DOHH2 (cell line): ENCODE data around the gene IGSF10.

Experiments
- H3F3A ChIP-seq: fragments of 200-600 bp; sonication (generic), shearing (Covaris generic); 2 replicates; pipeline ENCODE4 v1.6.0; 2016; ENCODE audit warnings: antibody characterized with exemption, mild to moderate bottlenecking; ENCODE audit not compliant: control insufficient read depth, insufficient read depth
- H3K27ac ChIP-seq: fragments of 200-600 bp; sonication (generic); 2 replicates; pipeline ENCODE4 v1.5.1; 2014; ENCODE audit warnings: low read depth, mild to moderate bottlenecking, low read length, moderate library complexity
- H3K27me3 ChIP-seq: fragments of 200-600 bp; sonication (generic); 2 replicates; pipeline ENCODE4 v1.6.1; 2014; ENCODE audit warnings: mild to moderate bottlenecking, low read length, mixed read lengths; ENCODE audit not compliant: control insufficient read depth
- H3K36me3 ChIP-seq: fragments of 200-600 bp; sonication (generic); 2 replicates; pipeline ENCODE4 v1.6.1; 2014; ENCODE audit warnings: mild to moderate bottlenecking, low read length, moderate library complexity, mixed read lengths; ENCODE audit not compliant: control insufficient read depth
- H3K4me1 ChIP-seq: fragments of 200-600 bp; sonication (generic); 2 replicates; pipeline ENCODE4 v1.6.1; 2014; ENCODE audit warnings: mild to moderate bottlenecking, low read length, mixed read lengths; ENCODE audit not compliant: control insufficient read depth
- H3K4me2 ChIP-seq: fragments of 200-600 bp; sonication (generic); 2 replicates; pipeline ENCODE4 v1.6.0; 2014; ENCODE audit warnings: mild to moderate bottlenecking, low read length, moderate library complexity
- H3K4me3 ChIP-seq: fragments of 200-600 bp; sonication (generic); 2 replicates; pipeline ENCODE4 v1.5.1; 2014; ENCODE audit warnings: mild to moderate bottlenecking, low read length, mixed read lengths
- H3K79me2 ChIP-seq: fragments of 200-600 bp; sonication (generic); 2 replicates; pipeline ENCODE4 v1.6.1; 2014; ENCODE audit warnings: mild to moderate bottlenecking, low read length, mixed read lengths; ENCODE audit not compliant: control insufficient read depth
- H3K9me2 ChIP-seq: fragments of 200-600 bp; sonication (generic); replicated peaks from 2 replicates; pipeline ENCODE4 v1.6.1; 2014; ENCODE audit warnings: mild to moderate bottlenecking, low read length, mixed read lengths; ENCODE audit not compliant: control insufficient read depth
- H3K9me3 ChIP-seq: fragments of 200-600 bp; sonication (generic); 2 replicates; pipeline ENCODE4 v1.6.1; 2014; ENCODE audit warnings: antibody characterized with exemption, low read length, mixed read lengths; ENCODE audit not compliant: control insufficient read depth, insufficient read depth
- H4K20me1 ChIP-seq: fragments of 200-600 bp; sonication (generic); 2 replicates; pipeline ENCODE4 v1.6.0; 2014; ENCODE audit warnings: low read depth, mild to moderate bottlenecking, antibody characterized with exemption, low read length, moderate library complexity; ENCODE audit not compliant: control insufficient read depth, insufficient read depth
- EZH2phosphoT487 ChIP-seq: fragments of 200-600 bp; sonication (generic); IDR thresholded peaks from 2 replicates; pipeline ENCODE4 v1.6.1; 2017; ENCODE audit warnings: borderline replicate concordance, mild to moderate bottlenecking, antibody characterized with exemption, low read length, moderate library complexity, mixed read lengths
- TF ChIP-seq, protein P1 (sequence below): fragments of 200-600 bp; sonication (generic); IDR thresholded peaks from one replicate; pipeline ENCODE4 v1.5.1; 2014; ENCODE audit warnings: antibody characterized with exemption, mild to moderate bottlenecking, low read depth, low read length; ENCODE audit not compliant: poor library complexity, severe bottlenecking

The IGSF10 gene

DNA sequence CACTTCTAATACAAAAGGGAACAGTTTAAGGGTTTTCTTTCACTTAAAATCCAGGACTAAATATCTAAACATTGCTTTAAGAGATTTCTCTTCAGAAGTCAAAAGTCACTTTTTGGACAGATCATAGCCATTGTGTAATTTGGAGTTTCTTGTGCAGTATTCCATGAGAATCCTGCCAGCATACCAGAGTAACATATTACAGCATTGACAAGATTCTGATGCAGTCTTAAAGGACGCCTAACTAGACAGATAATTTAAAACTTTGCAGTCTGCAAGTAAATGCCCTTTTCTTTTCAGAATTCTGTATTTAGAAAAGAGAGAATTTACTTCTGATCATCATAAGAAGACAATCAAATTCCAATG lies 17.5 kb upstream of the IGSF10 start:
- Histone ChIP-seq H3K4me2 (no peak overlapping the region), H3F3A (no peaks in the 10 kb centered on the region), H3K9me3 (no peaks in the 10 kb centered on the region), H3K9me2 (no peaks in the 10 kb centered on the region), H3K36me3 (no peaks in the 10 kb centered on the region), H3K4me3 (no peak overlapping the region), H4K20me1 (no peaks in the 10 kb centered on the region), H3K79me2 (no peaks in the 10 kb centered on the region), H3K27me3 (peaks cover 7% of the 10 kb centered on the region; the same call in 1 of the 2 replicates), H3K4me1 (no peaks in the 10 kb centered on the region), H3K27ac (no peak overlapping the region)
- TF ChIP-seq EZH2phosphoT487 = no peak
- TF ChIP-seq, protein P1, sequence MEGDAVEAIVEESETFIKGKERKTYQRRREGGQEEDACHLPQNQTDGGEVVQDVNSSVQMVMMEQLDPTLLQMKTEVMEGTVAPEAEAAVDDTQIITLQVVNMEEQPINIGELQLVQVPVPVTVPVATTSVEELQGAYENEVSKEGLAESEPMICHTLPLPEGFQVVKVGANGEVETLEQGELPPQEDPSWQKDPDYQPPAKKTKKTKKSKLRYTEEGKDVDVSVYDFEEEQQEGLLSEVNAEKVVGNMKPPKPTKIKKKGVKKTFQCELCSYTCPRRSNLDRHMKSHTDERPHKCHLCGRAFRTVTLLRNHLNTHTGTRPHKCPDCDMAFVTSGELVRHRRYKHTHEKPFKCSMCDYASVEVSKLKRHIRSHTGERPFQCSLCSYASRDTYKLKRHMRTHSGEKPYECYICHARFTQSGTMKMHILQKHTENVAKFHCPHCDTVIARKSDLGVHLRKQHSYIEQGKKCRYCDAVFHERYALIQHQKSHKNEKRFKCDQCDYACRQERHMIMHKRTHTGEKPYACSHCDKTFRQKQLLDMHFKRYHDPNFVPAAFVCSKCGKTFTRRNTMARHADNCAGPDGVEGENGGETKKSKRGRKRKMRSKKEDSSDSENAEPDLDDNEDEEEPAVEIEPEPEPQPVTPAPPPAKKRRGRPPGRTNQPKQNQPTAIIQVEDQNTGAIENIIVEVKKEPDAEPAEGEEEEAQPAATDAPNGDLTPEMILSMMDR = no peak

DNA sequence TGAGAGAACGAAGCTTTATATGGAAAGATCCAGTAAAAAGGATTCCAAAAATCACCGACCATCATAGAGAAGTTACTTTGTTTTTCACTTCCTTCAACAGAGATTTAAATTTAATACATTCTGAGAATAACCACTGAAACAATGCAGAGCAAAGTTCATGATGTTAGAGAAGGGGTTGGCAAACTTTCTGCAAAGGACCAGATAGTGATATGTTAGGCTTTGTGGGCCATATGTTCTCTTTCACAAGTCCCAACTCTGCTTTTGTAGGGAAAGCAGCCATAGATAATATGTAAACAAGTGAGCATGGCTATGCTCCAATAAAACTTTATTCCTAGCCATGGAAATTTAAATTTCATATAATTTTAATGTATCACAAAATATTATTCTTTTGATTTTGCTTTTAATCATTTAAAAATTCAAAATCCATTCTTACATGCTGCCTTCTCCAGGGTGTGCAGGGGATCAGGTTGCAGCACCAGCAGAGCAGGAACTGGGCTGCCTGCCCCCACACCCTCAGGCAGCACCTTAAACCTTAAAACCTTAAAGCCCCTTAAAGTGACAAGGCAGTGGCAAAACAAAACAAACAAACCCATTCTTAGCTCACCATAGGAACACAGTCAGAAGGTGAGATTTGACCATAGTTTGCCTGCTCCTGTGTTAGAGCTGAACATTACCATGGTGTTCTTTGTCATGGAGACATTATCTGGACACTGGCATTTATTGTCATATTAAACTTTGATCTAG lies 16.9 kb upstream of the IGSF10 start:
- no peaks in the 10 kb centered on the region for H4K20me1 ChIP-seq
- no peaks in the 10 kb centered on the region for H3F3A ChIP-seq
- no peak overlapping the region for H3K4me2 ChIP-seq
- H3K36me3 ChIP-seq = no peaks in the 10 kb centered on the region
- TF ChIP-seq, protein P1 = no peak
- TF ChIP-seq EZH2phosphoT487 = no peak
- no peaks in the 10 kb centered on the region for H3K79me2 ChIP-seq
- H3K4me1 ChIP-seq = no peaks in the 10 kb centered on the region
- H3K27me3 ChIP-seq = peaks cover 7% of the 10 kb centered on the region; the same call in 1 of the 2 replicates
- no peak overlapping the region for H3K27ac ChIP-seq
- no peaks in the 10 kb centered on the region for H3K9me2 ChIP-seq
- no peak overlapping the region for H3K4me3 ChIP-seq
- no peaks in the 10 kb centered on the region for H3K9me3 ChIP-seq

DNA sequence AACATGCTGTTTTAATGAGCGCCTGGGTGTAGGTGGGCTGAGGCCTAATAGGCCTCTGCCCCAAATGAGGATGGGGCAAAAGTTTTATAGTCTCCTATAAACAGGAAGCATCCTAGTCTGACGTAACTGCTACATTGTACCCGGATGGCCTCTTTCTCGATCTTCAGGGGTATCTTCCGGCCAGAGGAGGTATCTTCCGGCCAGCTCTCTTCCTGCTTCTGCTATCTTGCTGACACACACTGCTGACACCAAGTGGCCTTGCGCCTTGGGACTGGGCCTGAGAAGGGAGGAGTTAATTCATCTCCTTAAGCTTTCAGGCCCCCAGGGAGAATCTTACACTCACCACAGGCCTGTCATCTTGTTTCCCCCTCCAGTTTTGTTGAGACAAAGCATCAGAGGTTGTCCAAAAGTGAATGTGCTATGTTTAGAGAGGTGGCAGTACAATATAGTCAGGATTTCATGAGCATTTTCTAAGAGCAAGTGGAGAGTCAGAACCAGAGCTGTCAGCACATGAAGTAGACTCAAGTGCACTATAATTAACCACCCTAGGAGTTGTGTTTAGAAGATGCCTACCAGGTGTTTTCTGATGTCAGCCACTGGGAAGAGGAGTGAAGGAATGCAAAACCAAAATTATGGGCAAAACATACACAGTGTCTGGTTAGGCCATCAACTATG lies 15.6 kb upstream of the IGSF10 start:
- Histone ChIP-seq H4K20me1 (no peaks in the 10 kb centered on the region), H3K4me3 (no peak overlapping the region), H3K4me2 (no peak overlapping the region), H3K36me3 (no peaks in the 10 kb centered on the region), H3F3A (no peaks in the 10 kb centered on the region), H3K79me2 (no peaks in the 10 kb centered on the region), H3K27me3 (peaks cover 7% of the 10 kb centered on the region; the same call in 1 of the 2 replicates), H3K9me3 (no peaks in the 10 kb centered on the region), H3K4me1 (no peaks in the 10 kb centered on the region), H3K9me2 (no peaks in the 10 kb centered on the region), H3K27ac (no peak overlapping the region)
- no peak for TF ChIP-seq EZH2phosphoT487
- TF ChIP-seq, protein P1 = no peak
